Measurements from ENCODE around the gene RNF125. TPM values are rescaled to one million over a fixed set of nuclear protein-coding genes. Genes with fewer than 3 reads are reported as not detected.

The RNF125 gene
- 0.06 TPM for polyA plus RNA-seq (2013, experiment 1 of 2)
- polyA plus RNA-seq (2013, experiment 2 of 2), result 0.11 TPM

DNA sequence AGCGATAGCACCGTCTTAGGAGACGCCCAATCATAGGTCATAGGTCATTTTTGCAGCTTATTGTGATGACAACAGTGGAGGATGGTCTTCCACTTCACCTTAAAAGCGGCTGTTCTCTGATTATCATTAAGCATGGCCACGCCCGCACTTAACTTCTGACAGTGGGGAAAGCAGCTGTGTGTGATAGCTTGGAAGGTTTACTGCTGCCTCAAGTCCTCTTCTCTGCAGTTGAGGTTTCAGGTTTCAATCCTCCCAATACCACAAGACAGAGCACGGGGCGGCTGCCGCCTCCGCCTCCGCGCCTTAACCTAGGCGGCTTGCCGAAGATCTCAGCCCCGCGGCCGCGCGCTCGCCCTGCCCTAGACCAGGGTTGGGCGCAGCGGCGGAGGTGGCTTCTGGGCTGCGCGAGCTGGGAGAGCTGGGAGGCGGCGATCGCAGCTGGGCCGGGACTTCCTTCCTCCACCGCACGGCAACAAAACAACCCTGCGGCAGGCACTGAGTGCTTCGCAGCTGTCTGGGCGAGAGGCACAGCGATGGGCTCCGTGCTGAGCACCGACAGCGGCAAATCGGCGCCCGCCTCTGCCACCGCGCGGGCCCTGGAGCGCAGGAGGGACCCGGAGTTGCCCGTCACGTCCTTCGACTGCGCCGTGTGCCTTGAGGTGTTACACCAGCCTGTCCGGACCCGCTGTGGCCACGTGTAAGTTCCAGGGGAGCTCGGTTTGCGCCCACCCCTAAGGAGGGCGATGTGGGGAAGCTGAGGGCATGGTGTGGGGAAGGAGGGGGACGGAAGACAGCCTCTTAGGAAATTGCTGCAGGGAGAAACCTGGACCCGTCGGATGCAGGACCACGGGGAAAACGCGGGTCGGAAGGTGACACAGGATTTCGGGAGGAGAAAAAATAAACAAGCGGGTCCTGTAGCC is at the start of gene RNF125:
Gene RNF125 (plus strand): TSS at position 495 of the 920 bp plus-strand sequence. CDS start 39 bp downstream, at position 534.
- Histone ChIP-seq H4K8ac (ENCODE audit: low read length) (peak within 1 kb of the TSS; percentile 66), H3K23ac (ENCODE audit: low read length in 2 of 2) (peak within 1 kb of the TSS in 1 of 2 experiments; percentile 92), H2AK5ac (ENCODE audit: low read length, severe bottlenecking) (no peak within 1 kb of the TSS)

DNA sequence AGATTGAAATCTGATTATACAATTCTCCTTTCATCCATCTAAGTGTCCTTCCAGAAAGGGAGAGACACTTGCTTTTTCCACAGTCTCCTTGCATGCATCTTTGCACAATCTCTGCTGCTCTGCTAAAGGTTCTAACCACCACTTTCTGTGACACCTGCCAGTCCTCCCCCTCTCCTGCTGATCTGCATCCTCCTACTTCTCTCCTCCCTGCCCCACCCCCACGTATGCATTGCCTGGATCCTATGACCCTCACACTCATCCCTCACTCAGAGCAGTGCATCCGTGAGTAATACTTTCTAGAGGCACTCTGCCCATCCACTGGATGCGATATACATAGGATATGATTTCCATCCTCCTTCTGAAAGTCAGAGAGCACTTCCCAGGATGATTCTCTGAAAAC is 48.0 kb upstream of the RNF125 start:
- H2BK15ac ChIP-seq (ENCODE audit: low read depth, poor library complexity, severe bottlenecking), result no peak overlapping the region
- H3K9ac ChIP-seq (ENCODE audit: low read length), result no peak overlapping the region
- no peak overlapping the region for H4K8ac ChIP-seq (ENCODE audit: low read length)
- no peak overlapping the region for H3K18ac ChIP-seq (ENCODE audit: low read depth in 1 of 2, low read length in 2 of 2)
- no peaks in the 10 kb centered on the region for H3K79me1 ChIP-seq (replicated peaks; ENCODE audit: low read length, poor library complexity, severe bottlenecking)
- H3K27me3 ChIP-seq (ENCODE audit: control insufficient read depth in 1 of 2, insufficient read depth in 1 of 2, low read length in 2 of 2), result peaks cover 0 to 8% of the 10 kb centered on the region in 2 experiments
- no peaks in the 10 kb centered on the region for H3K4me1 ChIP-seq (ENCODE audit: control insufficient read depth, insufficient read depth, low read depth, low read length)
- no peak overlapping the region for H3K4me2 ChIP-seq (ENCODE audit: low read length, poor library complexity, severe bottlenecking)
- no peak overlapping the region for H2BK12ac ChIP-seq (ENCODE audit: low read length in 2 of 2)
- H3K14ac ChIP-seq (ENCODE audit: low read length in 2 of 2), result no peak overlapping the region
- no peak overlapping the region for H3K4me3 ChIP-seq (ENCODE audit: insufficient read depth in 1 of 2, low read depth in 1 of 2, low read length in 2 of 2)
- no peak overlapping the region for H3K23ac ChIP-seq (ENCODE audit: low read length in 2 of 2)
- H2AK5ac ChIP-seq (ENCODE audit: low read length, severe bottlenecking), result no peak overlapping the region
- H3K4ac ChIP-seq (ENCODE audit: low read depth in 1 of 2, low read length in 2 of 2), result no peak overlapping the region
- H3K36me3 ChIP-seq (ENCODE audit: control insufficient read depth in 1 of 2, insufficient read depth in 2 of 2, low read depth in 1 of 2, low read length in 2 of 2), result no peaks in the 10 kb centered on the region
- no peak overlapping the region for H2AFZ ChIP-seq (ENCODE audit: low read depth, low read length)
- H2BK5ac ChIP-seq (ENCODE audit: low read depth, low read length, poor library complexity, severe bottlenecking), result no peak overlapping the region
- H3K27ac ChIP-seq (ENCODE audit: low read length, poor library complexity, severe bottlenecking), result no peak overlapping the region
- H4K91ac ChIP-seq (ENCODE audit: low read length), result no peak overlapping the region
- DNase-seq, result no peak
- H3K9me3 ChIP-seq (ENCODE audit: control insufficient read depth, low read length), result peaks cover 16% of the 10 kb centered on the region
- WGBS, result 59% methylated on average over 3 of the region's 3 CpGs
- no peak overlapping the region for H2BK120ac ChIP-seq (ENCODE audit: low read depth, low read length)

More for the DNA sequence above, at the start of gene RNF125:
- peak within 1 kb of the TSS in 1 of 2 experiments; percentile 91 for H3K14ac ChIP-seq (ENCODE audit: low read length in 2 of 2)
- H3K27me3 ChIP-seq (ENCODE audit: control insufficient read depth in 1 of 2, insufficient read depth in 1 of 2, low read length in 2 of 2), result peaks cover 3 to 15% of the 10 kb centered on the region in 2 experiments
- H3K18ac ChIP-seq (ENCODE audit: low read depth in 1 of 2, low read length in 2 of 2), result peak within 1 kb of the TSS; percentile 15 to 53
- H3K79me1 ChIP-seq (replicated peaks; ENCODE audit: low read length, poor library complexity, severe bottlenecking), result no peaks in the 10 kb centered on the region
- no peaks in the 10 kb centered on the region for H3K36me3 ChIP-seq (ENCODE audit: control insufficient read depth in 1 of 2, insufficient read depth in 2 of 2, low read depth in 1 of 2, low read length in 2 of 2)
- peaks cover 9% of the 10 kb centered on the region for H3K4me1 ChIP-seq (ENCODE audit: control insufficient read depth, insufficient read depth, low read depth, low read length)
- peak within 1 kb of the TSS; percentile 59 to 87 for H3K4me3 ChIP-seq (ENCODE audit: insufficient read depth in 1 of 2, low read depth in 1 of 2, low read length in 2 of 2)
- peak within 1 kb of the TSS; percentile 99 for H2AFZ ChIP-seq (ENCODE audit: low read depth, low read length)
- WGBS, result under 1% methylated on average over 59 of the region's 66 CpGs
- no peak within 1 kb of the TSS for H3K27ac ChIP-seq (ENCODE audit: low read length, poor library complexity, severe bottlenecking)
- H2BK12ac ChIP-seq (ENCODE audit: low read length in 2 of 2), result no peak within 1 kb of the TSS
- H2BK120ac ChIP-seq (ENCODE audit: low read depth, low read length), result no peak within 1 kb of the TSS
- no peak within 1 kb of the TSS for H2BK5ac ChIP-seq (ENCODE audit: low read depth, low read length, poor library complexity, severe bottlenecking)
- H3K4ac ChIP-seq (ENCODE audit: low read depth in 1 of 2, low read length in 2 of 2), result no peak within 1 kb of the TSS
- DNase-seq, result peak; percentile 71
- H3K9me3 ChIP-seq (ENCODE audit: control insufficient read depth, low read length), result no peaks in the 10 kb centered on the region
- peak within 1 kb of the TSS; percentile 99 for H3K4me2 ChIP-seq (ENCODE audit: low read length, poor library complexity, severe bottlenecking)
- peak within 1 kb of the TSS; percentile 84 for H3K9ac ChIP-seq (ENCODE audit: low read length)
- peak within 1 kb of the TSS; percentile 70 for H2BK15ac ChIP-seq (ENCODE audit: low read depth, poor library complexity, severe bottlenecking)
- peak within 1 kb of the TSS; percentile 0 for H4K91ac ChIP-seq (ENCODE audit: low read length)

DNA sequence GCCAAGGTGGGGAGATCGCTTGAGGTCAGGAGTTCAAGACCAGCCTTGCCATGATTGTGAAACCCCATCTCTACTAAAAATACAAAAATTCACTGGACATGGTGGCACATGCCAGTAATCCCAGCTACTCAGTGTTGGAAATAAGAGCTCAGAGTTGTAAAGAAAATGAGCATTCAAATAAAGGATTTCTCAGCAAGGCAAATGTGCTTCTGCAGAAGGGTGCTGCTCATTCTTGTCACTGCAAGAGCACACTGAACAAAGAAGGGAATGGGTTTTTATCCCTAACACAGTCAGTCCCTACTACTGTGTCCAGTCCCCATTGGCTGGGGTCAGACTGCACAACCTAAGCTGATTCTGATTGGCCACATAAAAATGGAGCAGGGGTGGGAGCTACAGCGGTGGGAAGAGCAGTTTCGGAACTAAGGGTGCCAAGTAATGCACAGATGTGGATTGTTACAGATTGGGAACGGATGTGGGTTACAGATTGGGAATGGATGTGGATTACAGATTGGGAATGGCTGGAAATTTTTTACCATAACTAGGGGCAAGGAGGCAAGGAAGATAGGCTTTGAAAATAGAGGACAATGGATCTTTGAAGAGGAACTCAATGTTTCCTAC is 44.6 kb upstream of the RNF125 start:
- H4K91ac ChIP-seq (ENCODE audit: low read length), result no peak overlapping the region
- no peak overlapping the region for H3K14ac ChIP-seq (ENCODE audit: low read length in 2 of 2)
- H3K9me3 ChIP-seq (ENCODE audit: control insufficient read depth, low read length), result peaks cover 19% of the 10 kb centered on the region
- no peak for DNase-seq
- H2AFZ ChIP-seq (ENCODE audit: low read depth, low read length), result no peak overlapping the region
- no peak overlapping the region for H3K18ac ChIP-seq (ENCODE audit: low read depth in 1 of 2, low read length in 2 of 2)
- no peak overlapping the region for H3K4me2 ChIP-seq (ENCODE audit: low read length, poor library complexity, severe bottlenecking)
- H3K4ac ChIP-seq (ENCODE audit: low read depth in 1 of 2, low read length in 2 of 2), result no peak overlapping the region
- no peak overlapping the region for H2AK5ac ChIP-seq (ENCODE audit: low read length, severe bottlenecking)
- no peak overlapping the region for H4K8ac ChIP-seq (ENCODE audit: low read length)
- no peak overlapping the region for H2BK120ac ChIP-seq (ENCODE audit: low read depth, low read length)
- no peaks in the 10 kb centered on the region for H3K27me3 ChIP-seq (ENCODE audit: control insufficient read depth in 1 of 2, insufficient read depth in 1 of 2, low read length in 2 of 2)
- no peak overlapping the region for H2BK5ac ChIP-seq (ENCODE audit: low read depth, low read length, poor library complexity, severe bottlenecking)
- no peaks in the 10 kb centered on the region for H3K36me3 ChIP-seq (ENCODE audit: control insufficient read depth in 1 of 2, insufficient read depth in 2 of 2, low read depth in 1 of 2, low read length in 2 of 2)
- H3K4me3 ChIP-seq (ENCODE audit: insufficient read depth in 1 of 2, low read depth in 1 of 2, low read length in 2 of 2), result no peak overlapping the region
- H3K27ac ChIP-seq (ENCODE audit: low read length, poor library complexity, severe bottlenecking), result no peak overlapping the region
- H2BK12ac ChIP-seq (ENCODE audit: low read length in 2 of 2), result no peak overlapping the region
- H3K79me1 ChIP-seq (replicated peaks; ENCODE audit: low read length, poor library complexity, severe bottlenecking), result no peaks in the 10 kb centered on the region
- H2BK15ac ChIP-seq (ENCODE audit: low read depth, poor library complexity, severe bottlenecking), result no peak overlapping the region
- H3K4me1 ChIP-seq (ENCODE audit: control insufficient read depth, insufficient read depth, low read depth, low read length), result no peaks in the 10 kb centered on the region
- no peak overlapping the region for H3K23ac ChIP-seq (ENCODE audit: low read length in 2 of 2)
- no peak overlapping the region for H3K9ac ChIP-seq (ENCODE audit: low read length)
- WGBS, result 86% methylated on average over 4 of the region's 4 CpGs

DNA sequence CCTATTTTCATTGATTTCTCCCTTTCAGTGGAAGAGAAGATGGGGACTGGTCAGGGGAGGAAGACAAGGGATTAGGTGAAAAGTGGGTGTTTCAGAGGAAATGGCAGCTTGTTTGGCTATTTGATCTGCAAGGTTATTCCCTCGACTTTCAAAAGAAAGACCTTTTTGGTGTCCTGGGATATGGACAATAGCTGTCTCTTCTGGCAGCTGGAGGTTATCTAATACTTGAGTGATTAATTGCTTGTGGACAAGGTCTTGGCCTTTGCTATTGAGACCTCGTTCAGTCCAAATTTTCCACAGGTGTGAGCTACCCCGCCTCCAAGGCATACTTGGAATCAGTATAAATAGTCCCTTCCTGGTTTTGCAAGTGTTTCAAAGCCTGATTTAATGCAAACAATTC is 42.4 kb upstream of the RNF125 start:
- H2AFZ ChIP-seq (ENCODE audit: low read depth, low read length), result no peak overlapping the region
- no peak overlapping the region for H3K4me3 ChIP-seq (ENCODE audit: insufficient read depth in 1 of 2, low read depth in 1 of 2, low read length in 2 of 2)
- H2BK15ac ChIP-seq (ENCODE audit: low read depth, poor library complexity, severe bottlenecking), result no peak overlapping the region
- H3K18ac ChIP-seq (ENCODE audit: low read depth in 1 of 2, low read length in 2 of 2), result no peak overlapping the region
- no peak overlapping the region for H4K91ac ChIP-seq (ENCODE audit: low read length)
- peaks cover 19% of the 10 kb centered on the region for H3K9me3 ChIP-seq (ENCODE audit: control insufficient read depth, low read length)
- H3K36me3 ChIP-seq (ENCODE audit: control insufficient read depth in 1 of 2, insufficient read depth in 2 of 2, low read depth in 1 of 2, low read length in 2 of 2), result no peaks in the 10 kb centered on the region
- H3K27me3 ChIP-seq (ENCODE audit: control insufficient read depth in 1 of 2, insufficient read depth in 1 of 2, low read length in 2 of 2), result no peaks in the 10 kb centered on the region
- H3K23ac ChIP-seq (ENCODE audit: low read length in 2 of 2), result no peak overlapping the region
- no peaks in the 10 kb centered on the region for H3K4me1 ChIP-seq (ENCODE audit: control insufficient read depth, insufficient read depth, low read depth, low read length)
- H3K4ac ChIP-seq (ENCODE audit: low read depth in 1 of 2, low read length in 2 of 2), result no peak overlapping the region
- no peak overlapping the region for H2AK5ac ChIP-seq (ENCODE audit: low read length, severe bottlenecking)
- H3K9ac ChIP-seq (ENCODE audit: low read length), result no peak overlapping the region
- H3K4me2 ChIP-seq (ENCODE audit: low read length, poor library complexity, severe bottlenecking), result no peak overlapping the region
- H4K8ac ChIP-seq (ENCODE audit: low read length), result no peak overlapping the region
- no peak overlapping the region for H2BK120ac ChIP-seq (ENCODE audit: low read depth, low read length)
- no peak overlapping the region for H2BK12ac ChIP-seq (ENCODE audit: low read length in 2 of 2)
- WGBS, result 74% methylated on average over 3 of the region's 3 CpGs
- H3K79me1 ChIP-seq (replicated peaks; ENCODE audit: low read length, poor library complexity, severe bottlenecking), result no peaks in the 10 kb centered on the region
- no peak overlapping the region for H2BK5ac ChIP-seq (ENCODE audit: low read depth, low read length, poor library complexity, severe bottlenecking)
- DNase-seq, result no peak
- no peak overlapping the region for H3K27ac ChIP-seq (ENCODE audit: low read length, poor library complexity, severe bottlenecking)
- H3K14ac ChIP-seq (ENCODE audit: low read length in 2 of 2), result no peak overlapping the region
